ENCODE measurements around the gene ENAH. TPM values are rescaled to one million over a fixed set of nuclear protein-coding genes. Genes with fewer than 3 reads are reported as not detected.
A peak's percentile ranks its signal among the peaks of the same experiment; 100 is the strongest.

ENAH gene
- total RNA-seq, 6 experiments from 2014 or later: 9.0 to 33.2 (median 20.8) TPM

DNA sequence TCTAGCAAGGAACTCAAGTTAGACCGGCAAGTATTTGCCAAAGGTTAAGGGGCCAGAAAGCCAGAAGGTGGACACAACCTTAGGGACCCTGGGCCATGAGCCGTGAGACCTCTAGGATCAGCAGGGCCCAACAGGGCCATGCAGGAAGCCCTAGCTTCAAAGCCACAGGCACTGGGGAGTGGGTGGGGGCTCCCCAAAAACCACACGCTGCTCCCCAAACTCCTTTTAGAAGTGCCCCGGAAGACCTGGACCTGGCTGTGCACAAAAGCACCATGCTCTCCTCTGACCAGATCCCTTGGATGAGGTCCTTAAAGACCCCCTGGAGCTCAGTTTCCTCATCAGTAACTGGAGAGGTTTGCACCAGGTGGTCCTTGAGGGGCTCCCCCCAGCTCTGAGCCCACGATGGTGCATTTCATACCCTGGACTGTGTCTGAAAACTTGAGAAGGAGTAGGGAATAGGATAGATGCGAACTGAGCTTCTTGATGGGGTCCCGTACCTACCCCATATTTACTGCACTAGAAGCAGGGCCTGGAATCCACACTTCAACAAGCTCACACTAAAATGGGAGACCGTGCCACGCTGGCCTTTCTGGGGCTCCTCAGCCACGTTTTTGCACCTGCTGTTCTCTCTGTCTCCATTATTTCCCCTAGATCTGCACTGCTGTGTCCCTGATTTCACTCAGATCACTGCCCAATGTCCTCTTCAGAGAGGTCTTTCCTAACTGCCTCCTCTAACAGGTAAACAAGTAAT lies 184.5 kb downstream of the ENAH start:
- no peak for ATAC-seq
- DNase-seq: no peak
- TF ChIP-seq POLR2A (IDR thresholded peaks at IDR 0.05) (no peak), CTCF (IDR thresholded peaks at IDR 0.05) (no peak)
- WGBS (ENCODE audit: insufficient coverage, low coverage, low lambda C conversion rate, missing lambda C conversion rate): 55% methylated on average over 5 of the region's 10 CpGs
- H3K9me3 ChIP-seq: no peaks in the 10 kb centered on the region
- H3K4me3 ChIP-seq: peak overlapping the region in 2 of 3 donors; percentile 32 to 44
- peak overlapping the region in 2 of 3 donors; percentile 66 to 80 for H3K27ac ChIP-seq
- no peaks in the 10 kb centered on the region for H3K36me3 ChIP-seq
- intact Hi-C loops (cut with DNase I): no loop called here
- H3K27me3 ChIP-seq: no peaks in the 10 kb centered on the region
- H3K4me1 ChIP-seq: no peaks in the 10 kb centered on the region

GRCh38 chr1:225467193-225468020 lies 185.5 kb downstream of the ENAH start:
- TF ChIP-seq CTCF (IDR thresholded peaks at IDR 0.05) (no peak), POLR2A (IDR thresholded peaks at IDR 0.05) (peak; percentile 50)
- no peaks in the 10 kb centered on the region for H3K4me1 ChIP-seq
- 41% methylated on average over 12 of the region's 26 CpGs for WGBS (ENCODE audit: insufficient coverage, low coverage, low lambda C conversion rate, missing lambda C conversion rate)
- H3K27ac ChIP-seq: peak overlapping the region; percentile 50 to 80 (median 66)
- ATAC-seq: peak; percentile 77 to 90 (median 83)
- peak; percentile 69 to 79 (median 73) for DNase-seq
- peak overlapping the region; percentile 18 to 44 (median 32) for H3K4me3 ChIP-seq
- no peaks in the 10 kb centered on the region for H3K9me3 ChIP-seq
- no peaks in the 10 kb centered on the region for H3K36me3 ChIP-seq
- H3K27me3 ChIP-seq: no peaks in the 10 kb centered on the region
- intact Hi-C loops (cut with DNase I): no loop called here

DNA sequence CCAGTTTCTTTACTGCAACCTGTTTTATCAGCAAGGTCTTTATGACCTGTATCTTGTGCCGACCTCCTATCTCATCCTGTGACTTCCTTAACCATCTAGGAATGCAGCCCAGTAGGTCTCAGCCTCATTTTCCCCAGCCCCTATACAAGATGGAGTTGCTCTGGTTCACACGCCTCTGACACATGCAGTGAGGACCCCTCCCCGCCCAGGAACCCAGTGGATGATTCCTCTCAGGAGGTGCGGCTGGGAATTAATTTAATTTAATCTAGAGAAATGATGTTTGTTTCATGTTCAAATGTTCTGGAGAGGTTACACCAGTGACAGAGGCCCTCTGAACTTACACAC lies 186.1 kb downstream of the ENAH start:
- intact Hi-C loops (cut with DNase I): no loop called here
- no peak for ATAC-seq
- 84% methylated on average over 4 of the region's 4 CpGs for WGBS (ENCODE audit: insufficient coverage, low coverage, low lambda C conversion rate, missing lambda C conversion rate)
- no peaks in the 10 kb centered on the region for H3K27me3 ChIP-seq
- H3K4me3 ChIP-seq: no peak overlapping the region
- H3K27ac ChIP-seq: peak overlapping the region; percentile 50 to 80 (median 66)
- no peaks in the 10 kb centered on the region for H3K4me1 ChIP-seq
- DNase-seq: no peak
- no peaks in the 10 kb centered on the region for H3K36me3 ChIP-seq
- no peaks in the 10 kb centered on the region for H3K9me3 ChIP-seq
- TF ChIP-seq CTCF (IDR thresholded peaks at IDR 0.05) (no peak), POLR2A (IDR thresholded peaks at IDR 0.05) (no peak)

- no peak for DNase-seq
- no peak for ATAC-seq
- Histone ChIP-seq H3K27ac (no peak overlapping the region), H3K36me3 (no peaks in the 10 kb centered on the region), H3K27me3 (no peaks in the 10 kb centered on the region), H3K4me1 (peaks cover 0 to 9% (median 2%) of the 10 kb centered on the region in 4 donors), H3K9me3 (no peaks in the 10 kb centered on the region), H3K4me3 (no peak overlapping the region)
- WGBS (ENCODE audit: insufficient coverage, low coverage, low lambda C conversion rate, missing lambda C conversion rate): 74% methylated on average over 11 of the region's 26 CpGs
- TF ChIP-seq CTCF (IDR thresholded peaks at IDR 0.05) (no peak), POLR2A (IDR thresholded peaks at IDR 0.05) (no peak)
- intact Hi-C loops (cut with DNase I): no loop called here
Observed at GRCh38 chr1:225465793-225466517, 187.0 kb downstream of the ENAH start.
